Astrocyte (in vitro differentiated cells and primary cell): ENCODE results near the gene CASKIN1. TPM values are rescaled to one million over a fixed set of nuclear protein-coding genes. Genes with fewer than 3 reads are reported as not detected.
A peak's percentile ranks its signal among the peaks of the same experiment; 100 is the strongest.

Experiments
- DNase-seq: peaks from one replicate; pipeline ENCODE4 v3.0.0-alpha.2; 2010; ENCODE audit warnings: low read depth
- FAIRE-seq: peaks from 2 replicates; lab custom pipeline; 2011; peaks lifted over from hg19 to GRCh38; lab: Jason Lieb, UNC
- H2AFZ ChIP-seq: 2 replicates; pipeline ENCODE4 v1.6.0; 2012; ENCODE audit warnings: low read depth, low read length, inconsistent platforms
- H3K27ac ChIP-seq: 2 replicates; pipeline ENCODE4 v1.5.1; 2011; ENCODE audit warnings: low read depth, low read length, inconsistent platforms
- H3K27me3 ChIP-seq: 2 replicates; pipeline ENCODE4 v1.6.0; 2011; ENCODE audit warnings: low read length, inconsistent platforms; ENCODE audit not compliant: insufficient read depth
- H3K36me3 ChIP-seq: 2 replicates; pipeline ENCODE4 v1.5.1; 2011; ENCODE audit warnings: low read length, inconsistent platforms; ENCODE audit not compliant: insufficient read depth
- H3K4me1 ChIP-seq: 2 replicates; pipeline ENCODE4 v1.5.1; 2011; ENCODE audit warnings: low read length, inconsistent platforms; ENCODE audit not compliant: insufficient read depth
- H3K4me2 ChIP-seq: 2 replicates; pipeline ENCODE4 v1.6.0; 2012; ENCODE audit warnings: low read length, inconsistent platforms
- H3K4me3 ChIP-seq: 2 replicates; pipeline ENCODE4 v1.5.1; 2011; ENCODE audit warnings: low read depth, mild to moderate bottlenecking, low read length, inconsistent platforms; ENCODE audit not compliant: insufficient read depth
- H3K79me2 ChIP-seq: 2 replicates; pipeline ENCODE4 v1.6.0; 2012; ENCODE audit warnings: mild to moderate bottlenecking, low read length, inconsistent platforms; ENCODE audit not compliant: insufficient read depth
- H3K9ac ChIP-seq: 2 replicates; pipeline ENCODE4 v1.6.0; 2012; ENCODE audit warnings: mild to moderate bottlenecking, low read length, inconsistent platforms
- H3K9me3 ChIP-seq: 2 replicates; pipeline ENCODE4 v1.5.1; 2012; ENCODE audit warnings: low read depth, mild to moderate bottlenecking, low read length, inconsistent platforms; ENCODE audit not compliant: insufficient read depth
- H4K20me1 ChIP-seq: 2 replicates; pipeline ENCODE4 v1.6.0; 2012; ENCODE audit warnings: low read length, inconsistent platforms; ENCODE audit not compliant: insufficient read depth
- H3K27ac Mint-ChIP-seq: one replicate; pipeline ENCODE4 v1.8.0; 2021; ENCODE audit warnings: mild to moderate bottlenecking, mixed read lengths; ENCODE audit not compliant: unreplicated experiment
- H3K27me3 Mint-ChIP-seq: one replicate; pipeline ENCODE4 v1.8.0; 2021; ENCODE audit warnings: low read depth, mixed read lengths; ENCODE audit not compliant: unreplicated experiment
- H3K36me3 Mint-ChIP-seq: one replicate; pipeline ENCODE4 v1.8.0; 2021; ENCODE audit warnings: low read depth, mixed read lengths; ENCODE audit not compliant: unreplicated experiment
- H3K4me1 Mint-ChIP-seq: one replicate; pipeline ENCODE4 v1.8.0; 2021; ENCODE audit warnings: low read depth, mixed read lengths; ENCODE audit not compliant: unreplicated experiment
- H3K4me3 Mint-ChIP-seq: one replicate; pipeline ENCODE4 v1.8.0; 2021; ENCODE audit warnings: mild to moderate bottlenecking, moderate library complexity, mixed read lengths; ENCODE audit not compliant: unreplicated experiment
- H3K9me3 Mint-ChIP-seq: one replicate; pipeline ENCODE4 v1.8.0; 2021; ENCODE audit warnings: mild to moderate bottlenecking, mixed read lengths; ENCODE audit not compliant: unreplicated experiment
- EZH2 ChIP-seq: IDR thresholded peaks from 2 replicates; pipeline ENCODE4 v1.6.1; 2012; ENCODE audit warnings: mild to moderate bottlenecking, low read length, inconsistent platforms; ENCODE audit not compliant: insufficient read depth
- total RNA-seq: library from RNA; stranded (reverse); gene quantifications from 2 replicates; pipeline ENCODE4 v1.2.1, GENCODE V29; 2021
- TF ChIP-seq, protein P1 (sequence below): IDR thresholded peaks from 2 replicates; pipeline ENCODE4 v1.5.1; 2011; ENCODE audit warnings: low read depth, mild to moderate bottlenecking, inconsistent platforms, low read length, moderate library complexity; ENCODE audit not compliant: insufficient read depth

The CASKIN1 gene
- total RNA-seq, 1 donor from 2014 or later = 0.66 TPM

- Histone ChIP-seq H3K27me3 (no peaks in the 10 kb centered on the region), H4K20me1 (peaks cover 89% of the 10 kb centered on the region), H3K27ac (no peak overlapping the region), H3K9ac (peak overlapping the region; percentile 93), H3K36me3 (peaks cover 7% of the 10 kb centered on the region), H3K4me3 (no peak overlapping the region), H3K4me2 (peak overlapping the region; percentile 92), H3K9me3 (no peaks in the 10 kb centered on the region), H3K79me2 (peaks cover 92% of the 10 kb centered on the region), H2AFZ (no peak overlapping the region), H3K4me1 (peaks cover 61% of the 10 kb centered on the region)
- Mint-ChIP-seq H3K27me3 (no peaks in the 10 kb centered on the region), H3K4me3 (peak overlapping the region; percentile 96), H3K9me3 (no peaks in the 10 kb centered on the region), H3K27ac (peak overlapping the region; percentile 84), H3K36me3 (peaks cover 8% of the 10 kb centered on the region), H3K4me1 (peaks cover 16% of the 10 kb centered on the region)
- DNase-seq (no peak), FAIRE-seq (no peak)
- no peak for TF ChIP-seq EZH2
- TF ChIP-seq, protein P1, sequence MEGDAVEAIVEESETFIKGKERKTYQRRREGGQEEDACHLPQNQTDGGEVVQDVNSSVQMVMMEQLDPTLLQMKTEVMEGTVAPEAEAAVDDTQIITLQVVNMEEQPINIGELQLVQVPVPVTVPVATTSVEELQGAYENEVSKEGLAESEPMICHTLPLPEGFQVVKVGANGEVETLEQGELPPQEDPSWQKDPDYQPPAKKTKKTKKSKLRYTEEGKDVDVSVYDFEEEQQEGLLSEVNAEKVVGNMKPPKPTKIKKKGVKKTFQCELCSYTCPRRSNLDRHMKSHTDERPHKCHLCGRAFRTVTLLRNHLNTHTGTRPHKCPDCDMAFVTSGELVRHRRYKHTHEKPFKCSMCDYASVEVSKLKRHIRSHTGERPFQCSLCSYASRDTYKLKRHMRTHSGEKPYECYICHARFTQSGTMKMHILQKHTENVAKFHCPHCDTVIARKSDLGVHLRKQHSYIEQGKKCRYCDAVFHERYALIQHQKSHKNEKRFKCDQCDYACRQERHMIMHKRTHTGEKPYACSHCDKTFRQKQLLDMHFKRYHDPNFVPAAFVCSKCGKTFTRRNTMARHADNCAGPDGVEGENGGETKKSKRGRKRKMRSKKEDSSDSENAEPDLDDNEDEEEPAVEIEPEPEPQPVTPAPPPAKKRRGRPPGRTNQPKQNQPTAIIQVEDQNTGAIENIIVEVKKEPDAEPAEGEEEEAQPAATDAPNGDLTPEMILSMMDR = no peak
These were observed 38.7 kb downstream of the CASKIN1 start for GRCh38 chr16:2157480-2158261.

DNA sequence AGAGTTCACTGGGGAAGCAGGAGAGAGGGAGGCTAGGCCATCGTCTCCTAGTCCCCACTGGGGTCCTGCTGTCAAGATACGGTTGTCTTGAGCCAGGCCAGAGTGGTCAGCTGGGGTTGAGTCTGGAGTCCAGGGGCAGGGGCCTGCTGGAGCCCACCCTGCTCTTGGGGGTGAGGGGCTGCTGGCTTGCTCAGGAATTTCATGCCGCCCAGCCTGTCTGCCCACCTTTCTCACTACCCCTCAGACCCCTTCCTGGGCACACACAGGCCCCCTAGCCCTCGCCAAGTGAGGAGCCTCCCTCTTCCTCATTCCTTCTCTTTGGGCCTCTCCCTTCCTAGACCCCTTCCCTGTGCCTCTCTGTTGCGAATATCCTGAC, 39.6 kb downstream of the CASKIN1 start:
- FAIRE-seq (no peak), DNase-seq (no peak)
- peaks cover 8% of the 10 kb centered on the region for H3K36me3 Mint-ChIP-seq
- Histone ChIP-seq H3K4me1 (peaks cover 69% of the 10 kb centered on the region), H3K27me3 (no peaks in the 10 kb centered on the region), H3K4me2 (peak overlapping the region; percentile 92), H3K27ac (peak overlapping the region; percentile 7), H4K20me1 (peaks cover 89% of the 10 kb centered on the region), H3K9me3 (no peaks in the 10 kb centered on the region), H2AFZ (no peak overlapping the region), H3K36me3 (peaks cover 7% of the 10 kb centered on the region), H3K9ac (peak overlapping the region; percentile 93), H3K79me2 (peaks cover 92% of the 10 kb centered on the region), H3K4me3 (peak overlapping the region; percentile 97)
- peak overlapping the region; percentile 84 for H3K27ac Mint-ChIP-seq
- TF ChIP-seq EZH2 = no peak
- TF ChIP-seq, protein P1 = no peak
- H3K27me3 Mint-ChIP-seq = no peaks in the 10 kb centered on the region
- H3K4me1 Mint-ChIP-seq = peaks cover 23% of the 10 kb centered on the region
- H3K9me3 Mint-ChIP-seq = no peaks in the 10 kb centered on the region
- peak overlapping the region; percentile 96 for H3K4me3 Mint-ChIP-seq
